ENCODE results near the gene APBA2. TPM values are rescaled to one million over a fixed set of nuclear protein-coding genes. Genes with fewer than 3 reads are reported as not detected.

The APBA2 gene
- total RNA-seq, 1 experiment from 2014 or later: 12.9 TPM

DNA sequence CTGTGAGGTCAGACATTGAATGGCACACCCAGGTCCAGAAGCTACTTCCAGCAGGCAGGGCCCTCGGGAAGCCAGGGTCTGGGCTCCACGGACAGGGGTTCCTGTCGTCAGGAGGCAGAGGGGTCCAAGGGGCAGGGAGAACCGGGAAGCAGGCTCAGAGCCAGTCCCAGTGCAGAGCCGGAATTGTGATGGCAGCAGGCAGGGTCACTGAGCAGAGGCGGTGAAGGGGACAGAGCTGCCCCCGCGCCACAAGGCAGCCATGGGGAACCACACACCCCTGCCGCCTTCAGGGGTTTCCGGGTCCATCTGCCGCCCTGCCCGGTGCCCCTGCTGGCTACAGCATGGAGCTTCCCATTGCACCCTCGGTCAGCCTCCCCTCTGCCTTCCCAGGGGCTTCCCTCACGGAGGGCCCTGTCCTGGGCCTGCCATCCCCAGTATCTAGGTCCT lies 247.0 kb downstream of the APBA2 start:
- H3K4me3 ChIP-seq (ENCODE audit: low read depth, low read length, poor library complexity, severe bottlenecking): no peak overlapping the region
- POLR2A ChIA-PET (ENCODE audit: low non-redundant PET): no interaction called here
- H3K36me3 ChIP-seq (ENCODE audit: insufficient read depth, low read length, poor library complexity, severe bottlenecking): no peaks in the 10 kb centered on the region
- no peak for TF ChIP-seq EZH2 (IDR thresholded peaks at IDR 0.05; ENCODE audit: borderline replicate concordance, low read depth, low read length, poor library complexity, severe bottlenecking)
- TF ChIP-seq, protein P1, sequence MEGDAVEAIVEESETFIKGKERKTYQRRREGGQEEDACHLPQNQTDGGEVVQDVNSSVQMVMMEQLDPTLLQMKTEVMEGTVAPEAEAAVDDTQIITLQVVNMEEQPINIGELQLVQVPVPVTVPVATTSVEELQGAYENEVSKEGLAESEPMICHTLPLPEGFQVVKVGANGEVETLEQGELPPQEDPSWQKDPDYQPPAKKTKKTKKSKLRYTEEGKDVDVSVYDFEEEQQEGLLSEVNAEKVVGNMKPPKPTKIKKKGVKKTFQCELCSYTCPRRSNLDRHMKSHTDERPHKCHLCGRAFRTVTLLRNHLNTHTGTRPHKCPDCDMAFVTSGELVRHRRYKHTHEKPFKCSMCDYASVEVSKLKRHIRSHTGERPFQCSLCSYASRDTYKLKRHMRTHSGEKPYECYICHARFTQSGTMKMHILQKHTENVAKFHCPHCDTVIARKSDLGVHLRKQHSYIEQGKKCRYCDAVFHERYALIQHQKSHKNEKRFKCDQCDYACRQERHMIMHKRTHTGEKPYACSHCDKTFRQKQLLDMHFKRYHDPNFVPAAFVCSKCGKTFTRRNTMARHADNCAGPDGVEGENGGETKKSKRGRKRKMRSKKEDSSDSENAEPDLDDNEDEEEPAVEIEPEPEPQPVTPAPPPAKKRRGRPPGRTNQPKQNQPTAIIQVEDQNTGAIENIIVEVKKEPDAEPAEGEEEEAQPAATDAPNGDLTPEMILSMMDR (conservative IDR thresholded peaks at IDR 0.05; ENCODE audit: low read depth, low read length): no peak
- intact Hi-C loops (cut with micrococcal nuclease; ENCODE audit: unreplicated experiment): no loop called here
- BruUV-seq (replicated peaks): no TSS peak
- CTCF ChIA-PET: no interaction called here
- H3K9me3 ChIP-seq (ENCODE audit: low read depth, low read length, poor library complexity, severe bottlenecking): no peaks in the 10 kb centered on the region
- no peaks in the 10 kb centered on the region for H3K27me3 ChIP-seq (replicated peaks; ENCODE audit: insufficient read depth, low read depth, low read length, poor library complexity)
- no peak for DNase-seq (ENCODE audit: low spot score)
- no peak overlapping the region for H3K27ac ChIP-seq (ENCODE audit: low read depth, low read length, poor library complexity, severe bottlenecking)
- H3K4me1 ChIP-seq (ENCODE audit: insufficient read depth, low read length, poor library complexity, severe bottlenecking): no peaks in the 10 kb centered on the region

DNA sequence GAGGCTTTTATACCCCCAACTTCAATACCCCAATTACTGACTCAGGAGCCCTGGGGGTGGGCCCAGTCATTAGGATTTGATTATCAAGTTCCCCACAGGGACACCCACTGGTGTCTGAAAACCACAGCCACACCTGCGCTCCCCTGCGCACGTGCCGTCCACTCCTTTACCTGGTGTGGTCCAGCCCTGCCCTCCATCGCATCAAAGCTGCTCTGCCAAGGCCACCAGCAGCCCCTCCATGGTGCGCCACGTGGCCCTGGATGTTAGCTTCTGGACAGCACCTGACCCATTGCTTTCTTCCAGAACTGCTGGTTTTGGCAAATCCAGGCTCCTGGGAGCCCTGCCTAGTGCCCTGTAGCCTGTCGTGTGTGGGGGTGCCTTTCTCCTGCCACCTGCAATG lies 247.5 kb downstream of the APBA2 start:
- ChIA-PET POLR2A (ENCODE audit: low non-redundant PET) (no interaction called here), CTCF (no interaction called here)
- H3K27ac ChIP-seq (ENCODE audit: low read depth, low read length, poor library complexity, severe bottlenecking): no peak overlapping the region
- H3K36me3 ChIP-seq (ENCODE audit: insufficient read depth, low read length, poor library complexity, severe bottlenecking): no peaks in the 10 kb centered on the region
- no peak for TF ChIP-seq EZH2 (IDR thresholded peaks at IDR 0.05; ENCODE audit: borderline replicate concordance, low read depth, low read length, poor library complexity, severe bottlenecking)
- TF ChIP-seq, protein P1 (conservative IDR thresholded peaks at IDR 0.05; ENCODE audit: low read depth, low read length): no peak
- no peaks in the 10 kb centered on the region for H3K4me1 ChIP-seq (ENCODE audit: insufficient read depth, low read length, poor library complexity, severe bottlenecking)
- H3K9me3 ChIP-seq (ENCODE audit: low read depth, low read length, poor library complexity, severe bottlenecking): no peaks in the 10 kb centered on the region
- H3K4me3 ChIP-seq (ENCODE audit: low read depth, low read length, poor library complexity, severe bottlenecking): no peak overlapping the region
- H3K27me3 ChIP-seq (replicated peaks; ENCODE audit: insufficient read depth, low read depth, low read length, poor library complexity): no peaks in the 10 kb centered on the region
- intact Hi-C loops (cut with micrococcal nuclease; ENCODE audit: unreplicated experiment): no loop called here
- no peak for DNase-seq (ENCODE audit: low spot score)
- BruUV-seq (replicated peaks): no TSS peak

DNA sequence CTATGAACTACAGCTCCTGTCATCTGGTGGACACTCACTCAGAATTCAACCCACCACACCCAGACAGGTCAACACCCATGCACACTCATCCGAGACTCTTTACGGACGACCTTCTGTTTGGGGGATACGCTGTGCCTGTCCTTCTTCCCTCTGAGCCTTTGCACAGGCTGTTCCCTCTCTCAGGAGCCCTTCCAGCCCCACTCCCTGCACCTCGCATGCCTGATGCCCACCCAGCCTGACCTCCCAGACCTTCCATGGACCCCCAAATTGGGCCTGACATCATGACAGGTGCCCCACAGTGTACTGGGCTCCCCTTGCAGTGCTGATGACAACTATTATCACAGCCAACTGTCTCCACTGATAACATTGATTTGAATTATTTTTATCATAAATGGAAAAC lies 248.0 kb downstream of the APBA2 start:
- CTCF ChIA-PET: no interaction called here
- Histone ChIP-seq H3K9me3 (ENCODE audit: low read depth, low read length, poor library complexity, severe bottlenecking) (no peaks in the 10 kb centered on the region), H3K4me3 (ENCODE audit: low read depth, low read length, poor library complexity, severe bottlenecking) (no peak overlapping the region), H3K36me3 (ENCODE audit: insufficient read depth, low read length, poor library complexity, severe bottlenecking) (no peaks in the 10 kb centered on the region), H3K4me1 (ENCODE audit: insufficient read depth, low read length, poor library complexity, severe bottlenecking) (no peaks in the 10 kb centered on the region), H3K27ac (ENCODE audit: low read depth, low read length, poor library complexity, severe bottlenecking) (no peak overlapping the region), H3K27me3 (replicated peaks; ENCODE audit: insufficient read depth, low read depth, low read length, poor library complexity) (no peaks in the 10 kb centered on the region)
- intact Hi-C loops (cut with micrococcal nuclease; ENCODE audit: unreplicated experiment): no loop called here
- POLR2A ChIA-PET (ENCODE audit: low non-redundant PET): no interaction called here
- BruUV-seq (replicated peaks): no TSS peak
- no peak for DNase-seq (ENCODE audit: low spot score)
- TF ChIP-seq EZH2 (IDR thresholded peaks at IDR 0.05; ENCODE audit: borderline replicate concordance, low read depth, low read length, poor library complexity, severe bottlenecking): no peak
- TF ChIP-seq, protein P1 (conservative IDR thresholded peaks at IDR 0.05; ENCODE audit: low read depth, low read length): no peak
